ENCODE measurements around the gene PPT2.

- TF ChIP-seq, protein P1, sequence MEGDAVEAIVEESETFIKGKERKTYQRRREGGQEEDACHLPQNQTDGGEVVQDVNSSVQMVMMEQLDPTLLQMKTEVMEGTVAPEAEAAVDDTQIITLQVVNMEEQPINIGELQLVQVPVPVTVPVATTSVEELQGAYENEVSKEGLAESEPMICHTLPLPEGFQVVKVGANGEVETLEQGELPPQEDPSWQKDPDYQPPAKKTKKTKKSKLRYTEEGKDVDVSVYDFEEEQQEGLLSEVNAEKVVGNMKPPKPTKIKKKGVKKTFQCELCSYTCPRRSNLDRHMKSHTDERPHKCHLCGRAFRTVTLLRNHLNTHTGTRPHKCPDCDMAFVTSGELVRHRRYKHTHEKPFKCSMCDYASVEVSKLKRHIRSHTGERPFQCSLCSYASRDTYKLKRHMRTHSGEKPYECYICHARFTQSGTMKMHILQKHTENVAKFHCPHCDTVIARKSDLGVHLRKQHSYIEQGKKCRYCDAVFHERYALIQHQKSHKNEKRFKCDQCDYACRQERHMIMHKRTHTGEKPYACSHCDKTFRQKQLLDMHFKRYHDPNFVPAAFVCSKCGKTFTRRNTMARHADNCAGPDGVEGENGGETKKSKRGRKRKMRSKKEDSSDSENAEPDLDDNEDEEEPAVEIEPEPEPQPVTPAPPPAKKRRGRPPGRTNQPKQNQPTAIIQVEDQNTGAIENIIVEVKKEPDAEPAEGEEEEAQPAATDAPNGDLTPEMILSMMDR (conservative IDR thresholded peaks at IDR 0.05; ENCODE audit: low read length) = no peak
- no peak for TF ChIP-seq EZH2phosphoT487 (IDR thresholded peaks at IDR 0.05; ENCODE audit: borderline replicate concordance)
These were observed 3.0 kb downstream of the PPT2 start for GRCh38 chr6:32156891-32157290.
